ENCODE measurements around the gene ZDHHC11.
A peak's percentile ranks its signal among the peaks of the same experiment; 100 is the strongest.

Gene ZDHHC11, protein sequence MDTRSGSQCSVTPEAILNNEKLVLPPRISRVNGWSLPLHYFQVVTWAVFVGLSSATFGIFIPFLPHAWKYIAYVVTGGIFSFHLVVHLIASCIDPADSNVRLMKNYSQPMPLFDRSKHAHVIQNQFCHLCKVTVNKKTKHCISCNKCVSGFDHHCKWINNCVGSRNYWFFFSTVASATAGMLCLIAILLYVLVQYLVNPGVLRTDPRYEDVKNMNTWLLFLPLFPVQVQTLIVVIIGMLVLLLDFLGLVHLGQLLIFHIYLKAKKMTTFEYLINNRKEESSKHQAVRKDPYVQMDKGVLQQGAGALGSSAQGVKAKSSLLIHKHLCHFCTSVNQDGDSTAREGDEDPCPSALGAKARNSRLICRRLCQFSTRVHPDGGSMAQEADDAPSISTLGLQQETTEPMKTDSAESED
- total RNA-seq: 2.7 to 6.6 (median 3.6) reads per million in 3 experiments

DNA sequence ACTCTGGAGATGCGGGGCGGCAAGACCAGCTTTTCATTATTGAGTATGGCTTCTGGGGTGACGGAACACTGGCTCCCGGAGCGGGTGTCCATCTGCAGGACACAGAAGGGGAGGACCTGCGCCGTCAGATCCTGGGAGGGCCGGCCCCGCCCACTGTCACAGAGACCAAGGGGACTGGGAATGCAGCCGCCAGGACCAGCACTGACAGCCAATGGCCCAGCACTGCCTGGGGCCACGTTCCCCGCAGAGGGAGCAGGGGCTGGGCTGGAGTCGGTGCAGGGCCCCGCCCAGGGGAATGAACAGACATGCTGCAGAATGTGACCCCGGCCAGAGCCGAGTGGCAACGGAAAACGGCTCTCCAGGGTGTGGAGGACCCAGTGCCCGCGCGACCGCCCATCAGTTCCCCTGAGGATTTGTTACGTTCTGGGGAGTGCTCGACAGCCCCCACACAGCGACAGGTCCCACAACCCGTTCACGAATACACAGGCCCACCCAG is at the start of gene ZDHHC11:
ZDHHC11 (minus strand) TSS at position 476 of the 496 bp plus-strand sequence; CDS start at position 92, 384 bp downstream.
- no peak for DNase-seq

DNA sequence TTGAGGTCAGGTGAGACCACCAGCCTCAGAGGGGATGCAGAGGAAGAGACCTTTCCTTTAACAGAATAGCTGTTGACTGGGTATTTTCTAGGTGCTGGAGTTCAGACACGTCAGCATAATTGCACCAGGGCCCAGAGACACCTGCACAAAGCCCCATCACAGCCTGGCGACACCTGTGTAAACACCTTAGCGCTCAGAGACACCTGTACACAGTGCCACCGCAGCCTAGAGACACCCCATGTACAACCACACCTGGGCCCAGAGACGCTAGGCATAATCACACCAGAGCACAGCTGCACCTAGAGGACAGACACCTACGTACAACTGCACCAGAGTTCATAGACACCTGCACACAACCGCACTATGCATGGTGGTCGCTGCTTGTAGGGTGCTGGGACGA is 42.9 kb upstream of the ZDHHC11 start:
- DNase-seq: no peak

DNA sequence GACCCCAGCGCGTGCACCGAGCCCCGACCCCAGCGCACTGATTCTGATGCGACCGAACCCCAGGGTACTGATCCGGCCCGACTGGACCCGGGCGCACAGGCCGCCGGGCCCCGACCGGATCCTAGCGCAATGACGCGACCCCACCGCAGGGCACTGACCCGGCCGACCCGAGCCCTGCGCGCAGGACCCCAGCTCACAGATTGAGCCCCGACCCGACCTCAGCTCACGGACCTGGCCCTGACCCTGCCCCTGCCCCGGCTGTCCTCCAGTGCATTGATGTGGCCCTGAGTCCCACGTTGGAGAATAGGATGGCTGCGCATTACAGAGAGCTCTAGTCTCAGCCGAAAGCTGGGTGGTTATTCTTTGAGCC is 42.3 kb upstream of the ZDHHC11 start:
- no peak for DNase-seq

DNA sequence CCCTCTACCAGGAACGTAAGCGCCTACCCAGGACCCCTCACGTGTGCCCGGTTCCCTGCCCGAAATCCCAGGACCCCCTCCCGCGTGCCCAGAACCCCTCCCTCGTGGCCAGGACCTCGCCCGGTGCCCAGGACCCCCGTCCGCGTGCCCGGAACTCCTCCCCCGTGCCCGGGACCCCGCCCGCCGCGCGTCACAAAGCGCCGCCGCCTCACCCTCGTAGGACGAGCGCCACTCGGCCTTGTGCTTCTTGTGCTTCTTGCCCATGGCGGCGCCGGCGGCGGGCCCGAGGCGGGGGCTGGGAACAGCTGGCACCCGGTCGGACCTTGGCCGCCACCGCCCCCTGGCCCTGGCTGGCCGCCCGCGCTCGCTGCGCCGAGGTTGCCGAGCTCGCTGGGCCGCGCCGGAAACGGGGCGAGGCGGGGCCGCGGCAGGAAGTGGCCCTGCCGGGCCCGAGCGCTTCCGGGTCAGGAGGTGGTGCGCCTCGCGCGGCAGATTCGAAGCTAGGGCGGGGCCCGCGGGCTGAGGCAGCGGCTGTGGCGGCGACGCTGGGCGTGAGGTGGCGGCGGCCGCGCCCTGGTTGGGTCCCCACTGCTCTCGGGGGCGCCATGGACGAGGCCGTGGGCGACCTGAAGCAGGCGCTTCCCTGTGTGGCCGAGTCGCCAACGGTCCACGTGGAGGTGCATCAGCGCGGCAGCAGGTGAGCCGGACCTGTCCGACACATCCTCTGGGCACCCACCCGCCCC is 41.8 kb upstream of the ZDHHC11 start, which contains the start of the genes BRD9 and TRIP13:
BRD9 (minus strand) TSS at position 408 of the 743 bp plus-strand sequence; CDS start at position 264, 144 bp downstream.
TRIP13 (plus strand) TSS at position 491 of the 743 bp plus-strand sequence; CDS start at position 606, 115 bp downstream.
- DNase-seq: peak; percentile 85

DNA sequence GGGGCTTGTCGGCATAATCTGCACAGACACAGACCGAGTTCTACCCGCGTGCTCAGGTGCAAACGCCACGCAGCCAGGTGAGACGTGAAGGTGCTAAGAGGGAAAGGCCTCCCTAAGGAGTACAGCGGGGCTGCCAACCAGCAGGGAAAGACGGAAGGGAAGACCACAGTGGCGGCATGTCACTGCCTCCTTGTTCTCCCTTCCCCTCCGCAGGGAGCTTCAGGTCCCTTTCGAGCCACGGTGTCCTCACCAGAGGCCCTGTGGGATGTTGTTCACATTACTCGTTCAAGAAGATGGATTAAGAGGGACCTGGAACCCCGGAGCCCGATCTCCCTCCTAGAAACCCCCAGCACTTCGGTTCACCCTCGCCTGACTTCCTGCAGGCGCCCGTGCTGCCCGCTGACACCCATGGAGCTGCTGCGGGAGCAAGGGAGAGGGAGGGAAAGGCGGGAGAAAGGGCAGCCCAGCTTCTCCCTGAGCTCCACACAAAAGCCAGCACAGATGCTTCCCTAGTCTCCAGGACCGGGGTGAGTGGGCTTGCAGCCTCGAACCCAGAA is 41.1 kb upstream of the ZDHHC11 start:
- no peak for DNase-seq

DNA sequence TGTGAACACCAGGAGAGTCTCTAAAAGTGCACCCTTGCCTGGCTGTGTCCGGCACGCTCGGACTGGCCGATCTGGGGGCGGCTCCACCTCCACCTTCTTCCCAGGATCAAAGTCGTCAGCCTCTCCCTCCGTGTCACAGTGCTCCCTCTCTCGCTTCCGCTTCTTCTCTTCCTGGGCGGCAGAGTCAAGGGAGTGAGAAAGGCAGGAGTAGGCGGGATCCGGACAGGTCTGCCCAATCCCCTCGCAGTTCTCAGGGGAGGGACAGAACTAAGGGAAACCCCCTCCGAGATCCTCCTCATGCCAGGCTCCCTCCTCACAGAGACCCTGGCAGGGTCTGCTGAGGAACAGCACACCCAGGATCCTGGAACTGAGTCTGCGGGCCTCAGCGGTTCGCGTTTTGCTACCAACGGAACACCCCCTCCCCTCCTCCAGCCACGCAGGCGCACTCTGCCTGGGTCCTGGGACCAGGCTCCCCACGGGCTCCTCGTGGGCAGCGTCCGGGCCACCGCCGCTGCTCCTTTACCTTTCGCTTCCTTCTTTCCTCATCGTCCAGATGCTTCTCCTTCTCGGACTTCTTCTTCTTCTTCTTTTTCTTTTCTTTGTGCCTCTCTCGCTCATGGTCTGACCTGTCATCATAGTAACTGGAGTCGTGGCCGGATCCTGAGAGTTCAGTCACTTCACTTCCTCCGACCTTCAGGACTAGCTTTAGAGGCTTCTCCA is 40.5 kb upstream of the ZDHHC11 start:
- no peak for DNase-seq

DNA sequence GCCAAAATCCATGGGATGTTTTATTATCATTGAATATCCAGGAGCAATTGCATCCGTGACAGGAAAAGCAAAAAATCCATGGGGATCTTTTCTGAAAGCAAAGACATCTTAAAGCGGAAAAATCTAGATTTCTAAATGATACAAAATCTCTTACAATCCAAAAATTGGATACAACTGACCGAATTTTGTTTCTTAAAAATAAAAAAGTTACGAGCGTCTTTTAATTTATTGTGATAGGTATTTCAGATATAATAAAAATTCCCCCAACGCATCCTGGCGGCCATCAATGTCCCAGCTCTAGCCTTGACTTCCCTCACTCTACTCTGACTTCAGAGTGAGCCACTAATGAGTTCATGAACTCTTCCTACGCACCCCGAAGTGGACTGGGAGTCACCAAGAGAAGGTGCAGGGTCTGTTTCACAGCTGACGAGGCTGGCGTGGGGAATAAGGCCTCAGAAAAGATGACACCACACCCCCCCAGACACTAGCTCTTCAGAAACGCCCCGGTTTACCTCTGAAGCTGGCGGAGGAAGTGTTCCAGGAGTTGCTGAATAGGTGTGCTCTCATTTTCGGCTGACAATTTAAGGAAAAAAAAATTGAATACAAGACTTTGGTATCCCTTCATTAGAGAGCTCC is 38.4 kb upstream of the ZDHHC11 start:
- DNase-seq: no peak

DNA sequence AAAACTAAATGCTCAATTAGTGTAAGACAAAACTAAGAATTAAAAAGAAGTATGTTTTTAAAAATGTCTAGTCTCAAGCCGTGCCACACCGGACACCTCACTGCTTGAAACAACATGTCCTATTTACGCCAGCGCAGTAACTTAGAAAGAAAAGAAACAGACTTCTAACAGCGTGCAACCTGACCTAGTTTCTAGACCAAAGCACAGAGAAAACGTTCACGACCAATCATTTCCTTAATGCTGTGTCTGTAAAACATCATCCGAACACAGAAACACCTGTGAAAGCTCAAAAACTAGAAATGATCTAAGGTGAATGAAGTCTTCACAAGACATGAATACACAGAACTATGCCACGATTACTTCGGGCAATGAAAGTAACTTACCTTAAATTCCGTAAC is 37.9 kb upstream of the ZDHHC11 start:
- no peak for DNase-seq

DNA sequence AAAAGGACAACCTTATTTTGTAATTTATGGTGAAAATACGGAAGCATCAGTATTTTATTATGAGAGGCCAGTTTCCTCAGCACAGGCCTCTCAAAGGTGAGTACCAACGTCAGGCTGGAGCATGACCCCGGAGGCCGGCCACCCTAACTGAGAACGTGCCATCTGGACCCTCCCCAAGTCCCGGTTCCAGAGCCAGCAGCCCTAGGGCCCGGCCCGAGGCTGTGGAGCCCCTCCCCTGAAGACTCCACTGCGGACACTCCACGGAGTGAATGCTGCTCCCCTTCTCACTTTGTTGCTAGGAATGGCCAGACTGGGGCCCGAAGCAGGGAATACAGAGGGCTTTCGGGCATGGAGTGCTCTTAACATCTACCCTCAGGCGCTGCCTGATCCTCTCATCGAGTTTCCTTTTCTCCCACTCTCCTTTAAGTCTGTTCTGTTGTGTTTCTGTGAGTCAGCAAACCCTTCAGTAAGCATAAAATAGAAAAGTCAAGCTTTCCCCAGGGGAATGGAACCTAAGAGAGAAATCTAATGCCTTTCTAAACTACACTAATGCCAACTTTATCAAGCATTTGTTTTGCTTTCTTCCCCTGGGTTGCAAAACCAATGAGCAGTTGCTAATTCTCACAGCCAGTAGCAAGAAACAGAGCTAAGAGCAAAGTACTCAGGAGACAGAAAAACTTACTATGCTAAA is 37.3 kb upstream of the ZDHHC11 start:
- no peak for DNase-seq

DNA sequence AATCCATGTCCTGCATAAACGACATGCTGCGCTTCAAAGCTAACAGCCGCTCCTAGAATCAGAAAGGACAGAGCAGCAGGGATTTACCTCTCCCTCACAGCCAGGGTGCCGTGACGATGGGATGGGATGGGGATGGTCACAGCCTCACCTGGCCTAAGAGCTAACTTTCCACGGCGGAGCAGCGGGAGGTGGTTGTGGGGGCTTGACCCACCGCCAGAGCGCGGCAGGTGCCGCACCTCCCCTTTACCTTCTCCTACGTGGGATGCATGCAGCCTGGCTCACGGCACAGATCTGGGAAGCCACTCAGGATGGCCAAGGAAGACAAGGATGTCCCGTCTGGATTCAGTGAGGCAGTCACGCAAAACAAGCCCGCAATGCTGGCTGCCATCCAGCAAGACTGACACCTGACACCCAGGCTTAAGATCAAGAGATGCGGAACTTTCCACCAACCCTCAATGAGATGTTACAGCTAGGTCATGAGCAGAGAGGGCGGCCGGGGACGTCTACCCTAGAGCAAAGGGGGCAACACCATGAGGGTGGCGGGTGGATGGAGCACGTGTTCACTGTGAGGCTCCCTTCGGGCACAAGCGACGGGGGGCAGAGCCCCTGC is 36.0 kb upstream of the ZDHHC11 start:
- no peak for DNase-seq

DNA sequence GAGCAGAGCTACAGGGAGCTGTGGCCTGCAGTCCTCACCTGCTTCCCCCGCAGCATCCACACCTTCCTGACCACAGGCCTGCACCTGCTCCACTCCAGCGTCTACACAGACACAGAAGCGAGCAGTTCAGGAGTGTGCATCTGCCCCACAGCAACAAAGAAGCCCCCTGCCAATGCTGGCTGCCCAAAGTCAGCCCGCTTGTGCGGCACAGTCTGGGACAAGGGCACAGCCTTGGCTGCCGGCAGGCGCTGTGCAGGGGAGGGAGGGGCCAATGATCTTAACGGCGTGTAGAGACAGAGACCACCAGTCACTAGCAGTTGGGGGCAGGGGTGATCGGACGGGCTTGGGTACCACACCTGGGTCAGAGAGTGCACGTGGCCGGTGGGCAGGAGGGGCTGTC is 35.2 kb upstream of the ZDHHC11 start:
- DNase-seq: no peak

DNA sequence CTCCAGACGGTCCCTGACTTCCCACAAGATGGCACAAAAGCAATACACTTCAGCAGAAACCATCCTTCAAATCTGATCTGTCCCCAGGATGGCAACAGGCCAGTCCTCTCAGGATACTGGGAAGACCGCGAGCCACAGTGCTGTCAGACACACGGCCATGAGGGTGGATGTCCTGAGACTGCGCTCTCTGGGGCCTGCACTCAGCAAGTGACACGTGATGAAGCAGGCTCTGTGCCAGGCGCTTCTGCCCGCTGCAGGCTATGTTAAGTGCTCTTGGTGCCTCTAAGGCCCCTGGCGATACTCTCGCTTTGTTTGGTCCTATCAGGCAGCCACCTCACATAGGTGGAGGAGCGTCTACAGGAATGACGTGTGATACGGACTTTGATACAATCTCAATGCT is 34.7 kb upstream of the ZDHHC11 start:
- no peak for DNase-seq

DNA sequence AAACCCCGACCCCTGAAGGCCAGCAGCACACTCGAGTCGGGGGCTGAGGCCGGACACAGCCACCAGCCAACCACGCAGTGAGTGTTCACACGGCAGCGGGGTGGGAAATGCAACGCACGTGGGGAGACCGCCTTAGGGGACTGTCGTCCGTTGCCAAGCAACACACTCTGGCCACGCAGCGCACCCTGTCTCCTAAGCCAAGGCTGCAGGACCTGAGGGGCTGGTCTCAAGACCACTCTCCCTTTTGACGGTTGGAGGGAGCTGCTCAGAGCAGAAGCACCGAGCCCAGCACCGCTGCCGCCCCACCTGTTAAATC is 34.3 kb upstream of the ZDHHC11 start:
- no peak for DNase-seq

DNA sequence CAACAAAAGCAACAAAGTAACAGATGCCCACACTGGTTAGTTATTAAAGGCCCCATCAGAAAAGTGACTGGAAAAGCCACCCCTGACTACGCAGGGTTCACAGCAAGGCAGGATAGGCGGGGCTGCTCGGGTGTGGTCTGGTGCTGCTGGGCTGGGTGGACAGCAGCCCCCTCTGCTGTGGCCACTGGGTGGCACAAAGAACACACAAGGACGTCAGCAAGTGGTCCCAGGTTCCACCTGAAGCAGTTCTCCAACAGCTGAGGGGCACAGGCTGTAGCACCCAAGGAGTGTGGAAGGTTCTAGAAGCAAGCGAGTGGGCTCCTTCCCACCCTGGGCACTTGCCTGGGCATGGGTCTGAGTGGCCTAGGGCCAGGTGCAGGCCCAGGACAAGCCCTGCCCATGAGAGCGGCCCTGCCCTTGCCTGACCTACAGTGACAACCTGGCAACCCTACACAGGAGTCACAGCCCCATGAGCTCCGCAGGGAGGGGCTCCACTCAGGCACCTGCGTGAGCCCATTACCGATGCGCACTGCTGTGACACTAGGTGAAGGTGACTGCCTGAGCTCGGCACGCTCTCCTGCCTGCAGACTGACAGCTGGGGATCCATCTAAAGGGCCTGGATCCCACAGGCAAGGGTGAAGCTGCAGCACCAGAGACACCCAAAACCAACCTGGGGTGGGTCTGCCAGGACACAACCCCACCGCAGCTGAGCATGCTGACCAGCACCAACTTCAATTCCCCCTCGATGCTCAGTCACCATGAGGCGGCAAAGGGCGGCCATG is 33.8 kb upstream of the ZDHHC11 start:
- DNase-seq: no peak

DNA sequence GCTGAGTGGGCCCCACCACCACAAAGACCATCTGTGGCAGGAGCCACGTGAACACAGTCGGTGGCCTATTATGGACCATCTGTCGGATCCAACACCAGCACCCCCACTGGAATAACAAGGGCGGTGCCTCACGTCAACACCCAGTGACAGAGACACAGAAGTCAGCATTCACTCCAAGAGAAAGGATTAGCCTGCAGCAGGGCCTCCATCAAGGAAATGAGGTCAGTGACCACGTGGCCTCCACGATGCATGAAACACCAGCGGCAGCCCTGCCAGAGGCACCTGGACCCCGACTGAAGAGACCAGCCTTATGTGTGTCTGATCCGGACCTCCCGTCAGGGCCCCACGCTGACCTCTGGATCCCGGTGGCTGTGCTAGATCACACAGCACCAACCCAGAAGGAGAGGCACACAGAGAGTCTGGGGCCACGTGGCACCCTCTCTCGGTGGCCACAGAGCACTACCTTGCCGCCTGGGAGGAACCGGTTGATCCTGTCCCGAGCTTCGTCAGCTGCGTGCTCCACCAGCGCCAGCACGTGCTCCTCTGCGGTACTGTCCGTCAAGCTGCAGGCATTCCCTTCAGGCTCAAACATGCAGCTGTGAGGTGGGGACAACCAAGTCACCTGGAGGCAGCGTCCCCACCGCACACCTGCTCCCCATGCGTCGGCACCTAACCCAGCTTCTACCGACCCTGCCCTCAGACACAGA is 32.8 kb upstream of the ZDHHC11 start:
- no peak for DNase-seq

DNA sequence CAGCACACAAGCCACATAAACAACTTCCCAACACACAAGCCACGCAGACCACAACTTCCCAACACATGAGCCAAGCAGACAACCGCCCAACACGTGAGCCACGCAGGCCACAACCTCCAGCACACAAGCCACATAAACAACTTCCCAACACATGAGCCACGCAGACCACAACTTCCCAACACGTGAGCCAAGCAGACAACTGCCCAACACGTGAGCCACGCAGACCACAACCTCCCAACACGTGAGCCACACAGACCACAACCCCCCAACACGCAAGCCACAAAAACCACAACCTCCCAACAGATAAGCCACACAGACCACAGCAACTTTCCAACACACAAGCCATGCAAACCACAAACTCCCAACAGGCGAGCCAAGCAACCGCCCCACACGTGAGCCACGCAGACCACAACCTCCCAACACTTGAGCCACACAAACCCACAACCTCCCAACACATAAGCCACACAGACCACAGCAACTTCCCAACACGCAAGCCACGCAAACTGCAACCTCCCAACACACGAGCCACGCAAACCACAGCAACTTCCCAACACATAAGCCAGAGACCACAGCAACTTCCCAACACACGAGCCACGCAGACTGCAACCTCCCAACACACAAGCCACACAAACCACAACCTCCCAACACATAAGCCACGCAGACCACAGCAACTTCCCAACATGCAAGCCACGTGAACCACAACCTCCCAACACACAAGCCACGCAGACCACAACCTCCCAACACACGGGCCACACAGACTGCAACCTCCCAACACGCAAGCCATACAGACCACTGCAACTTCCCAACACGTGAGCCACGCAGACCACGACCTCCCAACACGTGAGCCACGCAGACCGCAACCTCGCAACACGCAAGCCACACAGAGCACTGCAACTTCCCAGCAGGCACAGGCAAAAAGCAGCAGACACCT is 31.7 kb upstream of the ZDHHC11 start:
- DNase-seq: no peak

DNA sequence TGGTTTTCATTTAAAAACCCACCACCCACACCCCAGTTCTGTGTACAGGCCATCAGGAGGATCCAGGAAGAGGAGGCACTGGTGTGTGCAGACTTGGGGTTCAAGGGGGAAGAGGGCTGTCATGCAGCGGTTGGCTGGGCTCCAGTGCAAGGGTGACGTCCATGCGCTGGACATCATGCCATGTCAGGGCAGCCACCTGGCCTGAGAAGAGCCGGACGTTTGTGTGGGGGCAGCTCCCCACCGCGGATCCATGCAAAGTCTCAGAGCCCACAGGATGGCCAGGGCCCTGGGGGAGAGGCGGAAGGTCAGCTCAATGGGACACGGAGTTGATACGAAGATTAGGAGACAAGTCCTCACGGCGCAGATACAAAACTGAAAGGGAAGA is 30.8 kb upstream of the ZDHHC11 start:
- no peak for DNase-seq

DNA sequence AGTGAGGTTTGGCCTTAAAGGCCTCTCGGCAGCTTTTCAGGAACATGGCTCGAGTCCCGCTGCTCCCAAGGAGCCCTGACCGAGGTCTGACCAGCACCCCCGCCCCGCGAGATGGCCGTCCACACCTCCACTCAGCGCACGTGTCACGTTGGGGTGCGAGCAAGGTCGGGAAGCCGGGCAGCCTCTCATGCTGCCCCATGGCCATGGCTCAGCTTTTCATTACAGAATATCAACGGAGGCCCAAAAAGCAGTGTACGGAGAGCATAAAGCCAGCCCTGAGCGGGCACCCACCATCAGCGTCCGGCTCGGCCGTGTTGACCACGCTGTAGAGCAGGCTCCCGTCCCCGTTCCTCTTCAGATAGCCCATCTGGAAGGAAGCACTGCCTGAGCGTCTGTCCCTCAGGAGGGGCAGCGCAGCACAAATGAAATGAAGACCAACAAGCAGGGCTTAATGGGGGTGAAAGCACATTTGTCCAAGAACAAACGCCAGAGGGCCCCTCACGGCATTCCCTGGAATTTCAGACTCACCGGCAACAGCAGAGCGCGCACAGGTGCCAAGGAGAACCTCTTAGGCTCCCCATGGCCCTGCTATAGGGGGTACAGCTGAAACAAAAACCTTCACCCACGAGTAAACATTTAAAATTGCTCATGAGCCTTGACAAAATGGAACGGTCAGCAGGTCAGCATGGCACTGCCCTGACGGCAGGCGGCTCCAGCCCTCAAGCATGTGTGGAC is 30.2 kb upstream of the ZDHHC11 start:
- no peak for DNase-seq
